ENCODE results near the gene NOM1. TPM values are rescaled to one million over a fixed set of nuclear protein-coding genes. Genes with fewer than 3 reads are reported as not detected.

NOM1 gene
- polyA plus RNA-seq, 2 of the 4 experiments (the other 2 are of a cell fraction) = 15.5 to 17.7 TPM

DNA sequence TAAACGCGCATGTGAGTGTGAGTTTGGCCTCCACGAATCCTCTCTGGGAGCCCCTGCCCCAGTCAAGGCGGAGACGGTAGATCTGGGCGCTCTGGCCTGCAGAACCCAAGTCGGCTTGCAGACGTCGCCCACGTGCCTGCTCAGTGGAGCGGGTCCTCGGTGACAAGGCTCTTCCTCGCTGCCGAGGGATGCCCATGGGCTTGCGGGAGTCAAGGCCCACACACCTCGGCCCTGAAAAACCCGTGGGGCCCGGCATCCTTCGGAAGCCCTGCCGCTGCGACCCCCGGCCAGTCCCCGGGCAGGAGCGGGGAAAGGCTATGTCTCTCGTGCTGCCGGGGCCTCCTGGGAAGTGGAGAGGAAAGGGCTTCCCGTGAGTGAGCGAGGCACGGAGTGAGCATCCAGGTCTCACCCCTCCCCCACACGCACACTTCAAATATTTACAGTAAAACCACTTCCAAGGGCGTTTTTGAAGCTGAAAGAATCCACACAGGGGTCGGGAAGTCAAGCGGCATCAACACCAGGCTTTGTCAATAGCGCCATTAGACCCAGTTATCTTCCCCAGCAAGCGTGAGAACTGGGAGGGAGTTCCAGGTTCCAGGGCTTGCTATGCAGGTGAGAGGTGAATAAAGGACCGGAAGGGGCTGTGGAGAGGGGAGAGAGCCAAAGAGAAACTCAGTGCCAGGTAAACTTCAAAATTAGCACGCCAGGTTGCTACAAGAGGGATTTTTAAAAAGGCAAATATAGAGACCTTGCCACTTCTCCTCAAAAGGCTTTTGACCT lies 62.0 kb downstream of the NOM1 start:
- DNase-seq (ENCODE audit: low read depth in 1 of 2, low spot score in 1 of 2) (no peak), FAIRE-seq (no peak), ATAC-seq (peak in 1 of 2 experiments; percentile 23; a peak in 3 of 6 replicates)
- peak overlapping the region; percentile 89 for H3K4me2 ChIP-seq
- peak overlapping the region; percentile 92 to 93 for H3K27ac ChIP-seq
- no peaks in the 10 kb centered on the region for H3K9me3 ChIP-seq
- peaks cover 24% of the 10 kb centered on the region for H3K4me1 ChIP-seq
- WGBS (ENCODE audit: missing lambda C conversion rate) = 47% methylated on average over 28 of the region's 37 CpGs
- POLR2A ChIA-PET = no interaction called here
- CTCF ChIA-PET = interaction anchor here (1.4 kb wide), 1 partner anchor 169 kb away, joined by 4 read pairs; no protein-coding TSS in a partner anchor
- TF ChIP-seq ESRRA (IDR thresholded peaks at IDR 0.05; ENCODE audit: borderline replicate concordance, low read length) = no peak
- TF ChIP-seq, protein P1, sequence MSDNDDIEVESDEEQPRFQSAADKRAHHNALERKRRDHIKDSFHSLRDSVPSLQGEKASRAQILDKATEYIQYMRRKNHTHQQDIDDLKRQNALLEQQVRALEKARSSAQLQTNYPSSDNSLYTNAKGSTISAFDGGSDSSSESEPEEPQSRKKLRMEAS (IDR thresholded peaks at IDR 0.05) = peak; percentile 77
- TF ChIP-seq E2F6 (IDR thresholded peaks at IDR 0.05; ENCODE audit: borderline replicate concordance, low read depth) = peak; percentile 75
- H3K4me3 ChIP-seq = peak overlapping the region; percentile 96

- POLR2A ChIA-PET = no interaction called here
- Histone ChIP-seq H3K9me3 (no peaks in the 10 kb centered on the region), H3K27ac (no peak overlapping the region), H3K4me2 (peak overlapping the region; percentile 89), H3K4me3 (no peak overlapping the region), H3K4me1 (peaks cover 23% of the 10 kb centered on the region)
- CTCF ChIA-PET = interaction anchor here (0.7 kb wide), 1 partner anchor 97 kb away, joined by 3 read pairs; no protein-coding TSS in a partner anchor
- TF ChIP-seq HMGXB4 (CRISPR knock-in tag; IDR thresholded peaks at IDR 0.05; ENCODE audit: borderline replicate concordance) (no peak), HOXB13 (CRISPR knock-in tag; IDR thresholded peaks at IDR 0.05; ENCODE audit: low read depth) (no peak), FOSB (CRISPR knock-in tag; IDR thresholded peaks at IDR 0.05) (no peak), MAFK (IDR thresholded peaks at IDR 0.05; ENCODE audit: partially characterized antibody) (no peak), NR3C1 (IDR thresholded peaks at IDR 0.05) (no peak), NFE2L2 (conservative IDR thresholded peaks at IDR 0.05; ENCODE audit: low read length) (no peak), ZSCAN20 (CRISPR knock-in tag; IDR thresholded peaks at IDR 0.05) (no peak), JUNB (IDR thresholded peaks at IDR 0.05) (no peak), FOSL2 (IDR thresholded peaks at IDR 0.05) (no peak), FOSL2 (CRISPR knock-in tag; IDR thresholded peaks at IDR 0.05) (no peak), GATA3 (IDR thresholded peaks at IDR 0.05; ENCODE audit: borderline replicate concordance) (no peak), CBX8 (IDR thresholded peaks at IDR 0.05) (no peak), NPAS2 (CRISPR knock-in tag; IDR thresholded peaks at IDR 0.05; ENCODE audit: borderline replicate concordance) (no peak)
- TF ChIP-seq, protein P1 (IDR thresholded peaks at IDR 0.05) = no peak
- 91% methylated on average over 10 of the region's 10 CpGs for WGBS (ENCODE audit: missing lambda C conversion rate)
- DNase-seq (ENCODE audit: low read depth in 1 of 2, low spot score in 1 of 2) (no peak), ATAC-seq (no peak), FAIRE-seq (no peak)
Measured at GRCh38 chr7:157012113-157012547, 62.6 kb downstream of the NOM1 start.

GRCh38 chr7:157013101-157013500 lies 63.6 kb downstream of the NOM1 start:
- no peak for DNase-seq (ENCODE audit: low read depth in 1 of 2, low spot score in 1 of 2)
- H3K4me3 ChIP-seq = no peak overlapping the region
- no peak for FAIRE-seq
- no peak for ATAC-seq
- POLR2A ChIA-PET = no interaction called here
- H3K4me2 ChIP-seq = no peak overlapping the region
- TF ChIP-seq FOSB (CRISPR knock-in tag; IDR thresholded peaks at IDR 0.05) (no peak), KDM1A (IDR thresholded peaks at IDR 0.05; ENCODE audit: low read depth) (no peak)
- CTCF ChIA-PET = interaction anchor here (0.7 to 0.9 kb wide), 3 partner anchors 11 to 98 kb away, joined by 3 read pairs; no protein-coding TSS in a partner anchor
- H3K4me1 ChIP-seq = peaks cover 13% of the 10 kb centered on the region
- no peak overlapping the region for H3K27ac ChIP-seq
- no peaks in the 10 kb centered on the region for H3K9me3 ChIP-seq

Data from A549 (cell line).